HG02678 (cell line): Measurements from ENCODE around the gene MYO18A.

ENCODE experiments used
- ATAC-seq: cut with Tn5 transposase; IDR thresholded peaks from one replicate; pipeline ENCODE4 v1.9.1; 2021; ENCODE audit warnings: mild to moderate bottlenecking, moderate library complexity; ENCODE audit not compliant: unreplicated experiment

MYO18A gene

GRCh38 chr17:29131814-29132682 is 48.1 kb downstream of the MYO18A start:
- no peak for ATAC-seq

- no peak for ATAC-seq
Observed at GRCh38 chr17:29129731-29130130, 50.5 kb downstream of the MYO18A start.

- no peak for ATAC-seq
Observed at GRCh38 chr17:29127840-29128239, 52.4 kb downstream of the MYO18A start.

- ATAC-seq: no peak
Observed at GRCh38 chr17:29126268-29126930, 53.8 kb downstream of the MYO18A start.

- no peak for ATAC-seq
Observed at GRCh38 chr17:29125651-29126050, 54.5 kb downstream of the MYO18A start.

- ATAC-seq: no peak
Observed at GRCh38 chr17:29124925-29125273, 55.3 kb downstream of the MYO18A start.

GRCh38 chr17:29124135-29124924 is 55.9 kb downstream of the MYO18A start:
- ATAC-seq: peak; percentile 40

- no peak for ATAC-seq
Observed at GRCh38 chr17:29123111-29123510, 57.1 kb downstream of the MYO18A start.

- ATAC-seq: no peak
Observed at GRCh38 chr17:29121442-29121841, 58.8 kb downstream of the MYO18A start.

- no peak for ATAC-seq
Observed at GRCh38 chr17:29120433-29120832, 59.8 kb downstream of the MYO18A start.

GRCh38 chr17:29119265-29119664 is 60.9 kb downstream of the MYO18A start:
- ATAC-seq: no peak

GRCh38 chr17:29116804-29117753 is 63.1 kb downstream of the MYO18A start:
- ATAC-seq: no peak

- no peak for ATAC-seq
Observed at GRCh38 chr17:29115961-29116803, 64.0 kb downstream of the MYO18A start.

- no peak for ATAC-seq
Observed at GRCh38 chr17:29115435-29115834, 64.8 kb downstream of the MYO18A start.

- ATAC-seq: no peak
Observed at GRCh38 chr17:29114141-29114540, 66.1 kb downstream of the MYO18A start.

- ATAC-seq: no peak
Observed at GRCh38 chr17:29113334-29113733, 66.9 kb downstream of the MYO18A start.

- ATAC-seq: no peak
Observed at GRCh38 chr17:29112771-29113295, 67.4 kb downstream of the MYO18A start.

- no peak for ATAC-seq
Observed at GRCh38 chr17:29111816-29112499, 68.2 kb downstream of the MYO18A start.

GRCh38 chr17:29110372-29110757 is 69.8 kb downstream of the MYO18A start:
- no peak for ATAC-seq
